Rectal smooth muscle tissue (tissue), 1 donor: Measurements from ENCODE around the gene SERINC5.
"Not testable (repeated sequence)": the region's sequence is repeated elsewhere in the genome, so short reads cannot be mapped to it uniquely, and the experiment has no call there.

ENCODE experiments used
- H3K27ac ChIP-seq: one replicate; pipeline ENCODE4 v1.7.0; 2013; ENCODE audit warnings: low read depth, low read length, inconsistent platforms
- H3K27me3 ChIP-seq: one replicate; pipeline ENCODE4 v1.7.0; 2013; ENCODE audit warnings: low read length; ENCODE audit not compliant: control insufficient read depth, insufficient read depth
- H3K36me3 ChIP-seq: one replicate; pipeline ENCODE4 v1.7.0; 2013; ENCODE audit warnings: low read length; ENCODE audit not compliant: control insufficient read depth, insufficient read depth
- H3K4me1 ChIP-seq: one replicate; pipeline ENCODE4 v1.7.0; 2013; ENCODE audit warnings: low read length; ENCODE audit not compliant: control insufficient read depth, insufficient read depth
- H3K4me3 ChIP-seq: one replicate; pipeline ENCODE4 v1.7.0; 2013; ENCODE audit warnings: low read length
- H3K9ac ChIP-seq: one replicate; pipeline ENCODE4 v1.7.0; 2013; ENCODE audit warnings: low read length

Gene SERINC5

DNA sequence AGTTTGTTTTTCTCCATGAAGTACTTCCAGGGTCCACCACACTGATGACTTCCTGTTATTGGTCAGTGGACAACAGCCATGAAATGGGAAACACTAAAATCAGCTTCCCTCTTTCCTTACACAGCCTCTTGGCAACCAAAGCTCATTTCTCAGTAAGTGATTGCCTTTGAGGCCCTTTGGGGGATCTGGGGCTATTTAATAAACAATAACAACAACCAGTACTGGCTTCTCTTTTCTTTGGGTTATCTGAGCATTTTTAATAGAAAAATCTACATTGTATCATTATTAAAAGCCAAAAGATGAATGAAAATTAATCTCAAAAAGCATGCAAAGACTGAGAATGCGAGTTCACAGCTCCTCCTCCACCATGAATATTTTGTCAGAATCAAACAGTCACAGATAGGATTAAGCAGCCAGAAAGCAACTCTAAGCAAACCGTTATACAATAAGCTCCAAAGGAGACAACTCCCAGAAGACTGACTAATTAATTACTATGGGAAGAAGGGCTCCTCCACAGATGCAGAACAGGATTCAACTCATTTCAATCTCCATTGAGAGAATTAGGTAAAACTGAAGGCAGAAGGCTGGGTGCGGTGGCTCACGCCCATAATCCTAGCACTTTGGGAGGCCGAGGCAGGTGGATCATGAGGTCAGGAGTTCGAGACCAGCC, 68.3 kb downstream of the SERINC5 start:
- Histone ChIP-seq H3K4me3 (no peak overlapping the region), H3K36me3 (no peaks in the 10 kb centered on the region), H3K27me3 (no peaks in the 10 kb centered on the region), H3K9ac (no peak overlapping the region), H3K27ac (no peak overlapping the region), H3K4me1 (peaks cover 12% of the 10 kb centered on the region)

DNA sequence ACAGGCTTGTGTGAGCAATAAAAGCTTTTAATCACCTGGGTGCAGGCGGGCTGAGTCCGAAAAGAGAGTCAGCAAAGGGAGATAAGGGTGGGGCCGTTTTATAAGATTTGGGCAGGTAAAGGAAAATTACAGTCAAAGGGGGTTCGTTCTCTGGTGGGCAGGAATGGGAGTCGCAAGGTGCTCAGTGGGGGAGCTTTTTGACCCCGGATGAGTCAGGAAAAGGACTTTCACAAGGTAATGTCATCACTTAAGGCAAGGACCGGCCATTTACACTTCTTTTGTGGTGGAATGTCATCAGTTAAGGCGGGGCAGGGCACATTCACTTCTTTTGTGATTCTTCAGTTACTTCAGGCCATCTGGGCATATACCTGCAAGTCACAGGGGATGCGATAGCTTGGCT, 70.3 kb downstream of the SERINC5 start:
- H3K27ac ChIP-seq, H3K4me1 ChIP-seq, H3K4me3 ChIP-seq, H3K36me3 ChIP-seq, H3K9ac ChIP-seq, H3K27me3 ChIP-seq: not testable (repeated sequence)

GRCh38 chr5:80185095-80185494, 70.8 kb downstream of the SERINC5 start:
- no peak overlapping the region for H3K4me3 ChIP-seq
- H3K4me1 ChIP-seq = peaks cover 3% of the 10 kb centered on the region
- no peak overlapping the region for H3K27ac ChIP-seq
- H3K27me3 ChIP-seq = no peaks in the 10 kb centered on the region
- no peaks in the 10 kb centered on the region for H3K36me3 ChIP-seq
- H3K9ac ChIP-seq = no peak overlapping the region

GRCh38 chr5:80184235-80185023, 71.4 kb downstream of the SERINC5 start:
- Histone ChIP-seq H3K9ac (no peak overlapping the region), H3K36me3 (no peaks in the 10 kb centered on the region), H3K27me3 (no peaks in the 10 kb centered on the region), H3K4me3 (no peak overlapping the region), H3K4me1 (peaks cover 3% of the 10 kb centered on the region), H3K27ac (no peak overlapping the region)

- not testable (repeated sequence) for H3K36me3 ChIP-seq, H3K4me1 ChIP-seq, H3K9ac ChIP-seq, H3K27me3 ChIP-seq, H3K4me3 ChIP-seq, H3K27ac ChIP-seq
Measured at GRCh38 chr5:80183728-80184234, 72.1 kb downstream of the SERINC5 start.

DNA sequence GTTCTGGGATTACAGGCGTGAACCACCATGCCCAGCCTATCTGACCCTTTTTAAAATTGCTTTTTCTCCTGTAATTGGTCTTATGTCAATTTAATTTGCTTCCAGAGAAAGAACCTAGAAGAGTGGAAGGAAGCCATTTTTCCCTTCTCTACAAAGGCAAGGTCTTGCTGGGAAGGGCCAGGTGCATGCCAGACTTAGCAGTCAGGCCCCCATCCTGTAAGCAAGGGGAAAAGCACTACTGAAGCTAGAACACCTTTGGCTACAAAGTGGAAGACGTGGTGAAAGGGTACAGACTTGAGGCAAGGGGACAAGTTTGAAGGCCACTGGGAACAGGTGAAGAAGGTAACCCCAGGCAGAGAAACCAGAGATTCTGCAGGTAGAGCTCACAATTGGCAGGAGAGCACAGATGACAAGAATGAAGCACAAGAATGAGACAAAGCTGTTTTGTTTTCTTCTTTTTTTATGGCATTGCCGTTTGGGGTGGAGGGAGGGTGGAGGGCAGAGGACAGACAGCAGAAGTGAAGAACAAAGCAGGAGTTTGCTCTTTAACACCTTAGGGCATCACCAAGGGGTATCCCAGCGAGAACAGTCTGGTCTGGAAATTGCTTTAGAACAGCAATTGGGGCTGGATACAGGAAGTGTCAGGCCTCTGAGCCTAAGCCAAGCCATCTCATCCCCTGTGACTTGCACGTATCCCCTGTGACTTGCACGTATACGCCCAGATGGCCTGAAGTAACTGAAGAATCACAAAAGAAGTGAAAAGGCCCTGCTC, 72.9 kb downstream of the SERINC5 start:
- Histone ChIP-seq H3K9ac (no peak overlapping the region), H3K4me3 (no peak overlapping the region), H3K27ac (no peak overlapping the region), H3K36me3 (no peaks in the 10 kb centered on the region), H3K27me3 (no peaks in the 10 kb centered on the region), H3K4me1 (peaks cover 3% of the 10 kb centered on the region)

GRCh38 chr5:80181618-80182211, 74.1 kb downstream of the SERINC5 start:
- Histone ChIP-seq H3K4me1 (no peaks in the 10 kb centered on the region), H3K27ac (no peak overlapping the region), H3K9ac (no peak overlapping the region)

GRCh38 chr5:80177236-80177635, 78.6 kb downstream of the SERINC5 start:
- H3K9ac ChIP-seq = no peak overlapping the region
- H3K4me1 ChIP-seq = no peaks in the 10 kb centered on the region
- H3K36me3 ChIP-seq = peaks cover 3% of the 10 kb centered on the region
- no peak overlapping the region for H3K4me3 ChIP-seq
- no peaks in the 10 kb centered on the region for H3K27me3 ChIP-seq
- H3K27ac ChIP-seq = no peak overlapping the region

More at GRCh38 chr5:80181618-80182211, 74.1 kb downstream of the SERINC5 start:
- Histone ChIP-seq H3K4me3 (no peak overlapping the region), H3K27me3 (no peaks in the 10 kb centered on the region), H3K36me3 (no peaks in the 10 kb centered on the region)

DNA sequence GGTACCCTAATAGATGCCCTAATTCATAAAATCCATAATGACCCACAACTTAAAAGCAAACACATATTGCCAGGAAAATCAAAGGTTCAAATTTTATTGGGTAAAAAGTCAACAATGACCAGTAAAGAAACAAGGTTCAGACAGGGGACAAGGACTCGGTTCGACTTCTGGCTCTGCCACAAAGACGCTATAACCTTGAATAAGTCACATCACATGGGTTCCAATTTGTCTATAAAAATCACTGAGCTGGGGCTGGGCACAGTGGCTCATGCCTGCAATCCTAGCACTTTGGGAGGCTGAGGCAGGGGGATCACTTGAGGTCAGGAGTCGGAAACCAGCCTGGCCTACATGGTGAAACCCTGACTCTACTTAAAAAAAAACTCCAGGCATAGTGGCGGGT, 80.5 kb downstream of the SERINC5 start:
- Histone ChIP-seq H3K9ac (no peak overlapping the region), H3K27me3 (no peaks in the 10 kb centered on the region), H3K27ac (no peak overlapping the region), H3K4me3 (no peak overlapping the region), H3K4me1 (no peaks in the 10 kb centered on the region), H3K36me3 (peaks cover 3% of the 10 kb centered on the region)

DNA sequence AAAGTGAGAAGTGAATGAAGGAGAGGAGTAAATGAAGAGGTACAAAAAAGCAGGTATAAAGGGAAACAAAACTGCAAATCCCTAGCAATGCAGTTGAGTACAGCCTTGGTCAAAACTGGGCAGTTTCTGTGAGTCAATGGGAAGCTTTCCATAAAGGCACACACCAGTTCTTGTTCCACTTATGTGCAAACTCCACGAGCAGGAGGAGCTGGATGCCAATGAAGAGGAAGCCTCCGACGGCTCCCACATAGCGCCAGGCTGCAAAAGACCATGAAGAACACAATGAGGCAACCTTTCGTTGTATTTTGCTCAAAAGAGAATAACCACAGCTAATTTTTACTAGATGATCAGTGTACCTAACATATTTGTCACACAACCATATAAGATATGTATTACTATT, 81.1 kb downstream of the SERINC5 start:
- Histone ChIP-seq H3K4me1 (no peaks in the 10 kb centered on the region), H3K27ac (no peak overlapping the region), H3K4me3 (no peak overlapping the region), H3K27me3 (no peaks in the 10 kb centered on the region), H3K36me3 (peaks cover 3% of the 10 kb centered on the region), H3K9ac (no peak overlapping the region)

- Histone ChIP-seq H3K27ac (no peak overlapping the region), H3K36me3 (peaks cover 7% of the 10 kb centered on the region), H3K27me3 (no peaks in the 10 kb centered on the region), H3K9ac (no peak overlapping the region), H3K4me1 (no peaks in the 10 kb centered on the region), H3K4me3 (no peak overlapping the region)
Measured at GRCh38 chr5:80172067-80172695, 83.7 kb downstream of the SERINC5 start.

GRCh38 chr5:80170117-80170535, 85.7 kb downstream of the SERINC5 start:
- Histone ChIP-seq H3K27ac (no peak overlapping the region), H3K27me3 (no peaks in the 10 kb centered on the region), H3K36me3 (peaks cover 9% of the 10 kb centered on the region), H3K9ac (no peak overlapping the region), H3K4me1 (peaks cover 3% of the 10 kb centered on the region), H3K4me3 (no peak overlapping the region)
